Measurements from ENCODE around the gene PRMT6.
"Not testable (repeated sequence)": the region's sequence is repeated elsewhere in the genome, so short reads cannot be mapped to it uniquely, and the experiment has no call there.

PRMT6 gene

GRCh38 chr1:107093395-107093794 lies 36.9 kb downstream of the PRMT6 start:
- not testable (repeated sequence) for DNase-seq (ENCODE audit: low spot score)

DNA sequence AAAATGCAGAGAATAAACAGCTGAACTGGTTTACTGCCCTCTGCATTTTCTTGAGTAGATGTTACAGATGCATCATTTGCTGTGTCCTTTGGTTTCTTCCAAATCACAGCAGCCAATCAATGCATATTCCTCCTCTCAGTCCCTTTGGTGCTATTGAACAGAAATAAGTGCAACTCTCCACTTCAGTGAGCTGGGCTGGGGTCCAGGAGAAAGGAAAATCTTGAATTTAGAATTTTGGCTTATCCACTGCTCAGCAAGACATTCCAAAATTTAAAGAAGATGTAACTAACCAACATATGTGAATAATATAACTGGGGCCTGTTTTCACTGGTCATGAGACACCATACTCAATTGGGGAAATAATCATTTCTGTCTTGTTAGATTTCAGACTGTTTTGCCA lies 39.2 kb downstream of the PRMT6 start:
- no peak for DNase-seq (ENCODE audit: low spot score)

DNA sequence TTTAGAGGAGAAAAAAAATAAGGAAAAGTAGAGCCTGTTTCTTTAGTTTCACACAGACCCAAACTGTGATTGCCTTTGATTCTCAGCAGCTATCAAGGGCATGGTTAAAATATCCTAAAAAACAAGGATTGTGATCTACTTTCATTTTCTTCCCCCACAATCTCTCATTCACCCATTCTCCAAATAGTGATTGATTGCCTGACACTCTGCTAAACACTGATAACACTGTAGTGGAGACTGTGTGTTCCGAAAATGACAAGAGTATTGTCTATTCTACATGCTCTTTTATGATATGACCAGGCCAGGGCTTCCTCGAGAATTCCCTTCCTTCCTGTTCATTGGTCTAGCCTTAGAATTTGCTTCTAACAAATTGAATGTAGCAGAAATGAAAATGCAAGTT lies 40.2 kb downstream of the PRMT6 start:
- no peak for DNase-seq (ENCODE audit: low spot score)

GRCh38 chr1:107098961-107099360 lies 42.5 kb downstream of the PRMT6 start:
- no peak for DNase-seq (ENCODE audit: low spot score)

- DNase-seq (ENCODE audit: low spot score), result no peak
Observed at GRCh38 chr1:107100331-107100984, 44.0 kb downstream of the PRMT6 start.

- DNase-seq (ENCODE audit: low spot score), result no peak
Observed at GRCh38 chr1:107105914-107106313, 49.4 kb downstream of the PRMT6 start.

Data from hematopoietic multipotent progenitor cell treated with erythropoietin and hydrocortisone succinate and interleukin-3 and kit ligand, for 17 days (in vitro differentiated cells).